Nephron progenitor cell (in vitro differentiated cells): ENCODE results near the gene VGLL2.
"Not testable (repeated sequence)": the region's sequence is repeated elsewhere in the genome, so short reads cannot be mapped to it uniquely, and the experiment has no call there.

Source experiments
- DNase-seq: peaks from one replicate; pipeline ENCODE4 v3.0.0; 2021
- H3K27ac Mint-ChIP-seq: 2 replicates; pipeline ENCODE4 v1.8.0; 2021; ENCODE audit warnings: mild to moderate bottlenecking, moderate library complexity, mixed read lengths
- H3K27me3 Mint-ChIP-seq: 2 replicates; pipeline ENCODE4 v1.8.0; 2021; ENCODE audit warnings: mild to moderate bottlenecking, low read depth, mixed read lengths; ENCODE audit not compliant: poor library complexity
- H3K36me3 Mint-ChIP-seq: 2 replicates; pipeline ENCODE4 v1.8.0; 2021; ENCODE audit warnings: low read depth, mixed read lengths
- H3K4me1 Mint-ChIP-seq: 2 replicates; pipeline ENCODE4 v1.8.0; 2021; ENCODE audit warnings: mixed read lengths
- H3K4me3 Mint-ChIP-seq: 2 replicates; pipeline ENCODE4 v1.8.0; 2021; ENCODE audit warnings: mild to moderate bottlenecking, moderate library complexity, mixed read lengths
- H3K9me3 Mint-ChIP-seq: 2 replicates; pipeline ENCODE4 v1.8.0; 2021; ENCODE audit warnings: mild to moderate bottlenecking, moderate library complexity, mixed read lengths
- CTCF ChIP-seq: fragments of 200-600 bp; sonication (generic); IDR thresholded peaks from 2 replicates; pipeline ENCODE4 v1.5.0; 2021; ENCODE audit warnings: antibody characterized with exemption

VGLL2 gene

GRCh38 chr6:117229870-117230269, 35.5 kb upstream of the VGLL2 start:
- peaks cover 4% of the 10 kb centered on the region for H3K27me3 Mint-ChIP-seq
- H3K27ac Mint-ChIP-seq, result no peak overlapping the region
- no peak overlapping the region for H3K4me3 Mint-ChIP-seq
- no peaks in the 10 kb centered on the region for H3K9me3 Mint-ChIP-seq
- H3K4me1 Mint-ChIP-seq, result no peaks in the 10 kb centered on the region
- no peaks in the 10 kb centered on the region for H3K36me3 Mint-ChIP-seq
- no peak for TF ChIP-seq CTCF
- DNase-seq, result no peak

GRCh38 chr6:117231466-117231865, 33.9 kb upstream of the VGLL2 start:
- TF ChIP-seq CTCF, result no peak
- H3K27ac Mint-ChIP-seq, result no peak overlapping the region
- no peak for DNase-seq

GRCh38 chr6:117232196-117232595, 33.2 kb upstream of the VGLL2 start:
- Mint-ChIP-seq H3K27ac (no peak overlapping the region), H3K27me3 (peaks cover 4% of the 10 kb centered on the region), H3K4me1 (no peaks in the 10 kb centered on the region), H3K9me3 (no peaks in the 10 kb centered on the region), H3K36me3 (no peaks in the 10 kb centered on the region), H3K4me3 (no peak overlapping the region)
- DNase-seq, result no peak
- no peak for TF ChIP-seq CTCF

More at GRCh38 chr6:117231466-117231865, 33.9 kb upstream of the VGLL2 start:
- Mint-ChIP-seq H3K9me3 (no peaks in the 10 kb centered on the region), H3K36me3 (no peaks in the 10 kb centered on the region), H3K27me3 (peaks cover 4% of the 10 kb centered on the region), H3K4me3 (no peak overlapping the region), H3K4me1 (no peaks in the 10 kb centered on the region)

GRCh38 chr6:117233145-117233544, 32.2 kb upstream of the VGLL2 start:
- H3K4me3 Mint-ChIP-seq, result no peak overlapping the region
- TF ChIP-seq CTCF, result no peak
- H3K27me3 Mint-ChIP-seq, result peaks cover 4% of the 10 kb centered on the region
- peak overlapping the region; percentile 5 for H3K27ac Mint-ChIP-seq
- DNase-seq, result no peak
- H3K9me3 Mint-ChIP-seq, result no peaks in the 10 kb centered on the region
- no peaks in the 10 kb centered on the region for H3K4me1 Mint-ChIP-seq
- no peaks in the 10 kb centered on the region for H3K36me3 Mint-ChIP-seq

GRCh38 chr6:117237561-117237960, 27.8 kb upstream of the VGLL2 start:
- Mint-ChIP-seq H3K4me1 (no peaks in the 10 kb centered on the region), H3K4me3 (no peak overlapping the region), H3K36me3 (peaks cover 4% of the 10 kb centered on the region), H3K27me3 (peaks cover 4% of the 10 kb centered on the region), H3K9me3 (no peaks in the 10 kb centered on the region), H3K27ac (no peak overlapping the region)
- no peak for TF ChIP-seq CTCF
- no peak for DNase-seq

GRCh38 chr6:117244571-117244970, 20.8 kb upstream of the VGLL2 start:
- not testable (repeated sequence) for H3K4me1 Mint-ChIP-seq, H3K27me3 Mint-ChIP-seq, H3K36me3 Mint-ChIP-seq, DNase-seq
- Mint-ChIP-seq H3K4me3 (peak overlapping the region; percentile 84), H3K27ac (peak overlapping the region; percentile 94), H3K9me3 (peaks cover 11% of the 10 kb centered on the region)

- H3K27me3 Mint-ChIP-seq, H3K4me1 Mint-ChIP-seq, H3K36me3 Mint-ChIP-seq, DNase-seq: not testable (repeated sequence)
- Mint-ChIP-seq H3K4me3 (peak overlapping the region; percentile 84), H3K27ac (peak overlapping the region; percentile 94), H3K9me3 (peaks cover 11% of the 10 kb centered on the region)
Measured at GRCh38 chr6:117244979-117245378, 20.4 kb upstream of the VGLL2 start.
